Measurements from ENCODE around the gene UCKL1. TPM values are rescaled to one million over a fixed set of nuclear protein-coding genes. Genes with fewer than 3 reads are reported as not detected.
A peak's percentile ranks its signal among the peaks of the same experiment; 100 is the strongest.
"Not testable (repeated sequence)": the region's sequence is repeated elsewhere in the genome, so short reads cannot be mapped to it uniquely, and the experiment has no call there.

Gene UCKL1
- total RNA-seq, 1 donor from 2014 or later: 20.2 TPM

GRCh38 chr20:63960654-63961621 is 4.7 kb upstream of the UCKL1 start:
- ATAC-seq; DNase-seq (ENCODE audit: low spot score): not testable (repeated sequence)

GRCh38 chr20:63959699-63960075 is 3.5 kb upstream of the UCKL1 start:
- DNase-seq (ENCODE audit: low spot score) (no peak), ATAC-seq (no peak)

GRCh38 chr20:63958964-63959698 is 2.9 kb upstream of the UCKL1 start:
- DNase-seq (ENCODE audit: low spot score) (no peak), ATAC-seq (no peak)

- DNase-seq (ENCODE audit: low spot score) (no peak), ATAC-seq (no peak)
Observed at GRCh38 chr20:63958471-63958870, 2.3 kb upstream of the UCKL1 start.

- ATAC-seq: peak; percentile 3
- DNase-seq (ENCODE audit: low spot score): no peak
Observed at GRCh38 chr20:63957690-63958441, 1.6 kb upstream of the UCKL1 start.

GRCh38 chr20:63957004-63957689 is 931 bp upstream of the UCKL1 start:
- ATAC-seq (peak; percentile 59), DNase-seq (ENCODE audit: low spot score) (peak; percentile 77)

- no peak for ATAC-seq
Observed at GRCh38 chr20:63956664-63957003, 418 bp upstream of the UCKL1 start.

GRCh38 chr20:63955281-63955826 is 862 bp downstream of the UCKL1 start:
- ATAC-seq (peak; percentile 13), DNase-seq (ENCODE audit: low spot score) (no peak)

More at GRCh38 chr20:63956664-63957003, 418 bp upstream of the UCKL1 start:
- no peak for DNase-seq (ENCODE audit: low spot score)

- no peak for ATAC-seq
- DNase-seq (ENCODE audit: low spot score): no peak
Observed at GRCh38 chr20:63953764-63954429, 2.3 kb downstream of the UCKL1 start.

GRCh38 chr20:63952769-63953168 is 3.4 kb downstream of the UCKL1 start:
- ATAC-seq: no peak
- no peak for DNase-seq (ENCODE audit: low spot score)

- DNase-seq (ENCODE audit: low spot score) (no peak), ATAC-seq (no peak)
Observed at GRCh38 chr20:63952210-63952535, 4.0 kb downstream of the UCKL1 start.

GRCh38 chr20:63951398-63952209 is 4.6 kb downstream of the UCKL1 start:
- DNase-seq (ENCODE audit: low spot score) (no peak), ATAC-seq (peak; percentile 26)

- DNase-seq (ENCODE audit: low spot score): no peak
- ATAC-seq: no peak
Observed at GRCh38 chr20:63950701-63951397, 5.4 kb downstream of the UCKL1 start.

- DNase-seq (ENCODE audit: low spot score): no peak
Observed at GRCh38 chr20:63947638-63948456, 8.4 kb downstream of the UCKL1 start.

GRCh38 chr20:63946986-63947637 is 9.1 kb downstream of the UCKL1 start:
- DNase-seq (ENCODE audit: low spot score) (no peak), ATAC-seq (peak; percentile 1)

More at GRCh38 chr20:63947638-63948456, 8.4 kb downstream of the UCKL1 start:
- no peak for ATAC-seq

GRCh38 chr20:63945921-63946920 is 10.0 kb downstream of the UCKL1 start:
- DNase-seq (ENCODE audit: low spot score): no peak
- no peak for ATAC-seq
